VCaP (cell line): ENCODE measurements around the gene DNM1L.

Experiments used
- H3K27ac ChIP-seq: fragments of 450-650 bp; 2 replicates; pipeline ENCODE4 v1.5.1; 2017
- TF ChIP-seq, protein P1 (sequence below): fragments of 450-650 bp; conservative IDR thresholded peaks from 2 replicates; pipeline ENCODE4 v1.5.1; 2017; ENCODE audit warnings: mild to moderate bottlenecking, moderate library complexity

DNM1L gene

DNA sequence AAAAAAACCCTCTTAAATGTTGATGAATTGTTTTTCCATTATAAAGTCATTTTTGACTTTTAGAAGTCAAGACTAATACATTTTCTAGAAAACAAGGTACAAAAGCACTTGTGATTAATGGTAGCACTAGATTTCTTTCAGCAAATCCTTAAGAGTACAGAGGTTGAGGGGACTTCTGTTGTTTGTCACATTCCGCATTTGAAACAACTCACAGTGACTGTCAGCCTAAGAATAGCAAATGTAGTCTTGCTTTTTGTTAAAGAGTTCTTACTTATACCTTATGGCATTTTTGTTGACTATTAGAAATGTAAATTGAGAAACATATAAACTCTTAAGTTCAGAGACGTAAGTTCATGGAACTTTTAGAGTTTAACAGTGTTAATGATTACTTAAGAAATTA lies 60.2 kb downstream of the DNM1L start:
- H3K27ac ChIP-seq: no peak overlapping the region
- TF ChIP-seq, protein P1, sequence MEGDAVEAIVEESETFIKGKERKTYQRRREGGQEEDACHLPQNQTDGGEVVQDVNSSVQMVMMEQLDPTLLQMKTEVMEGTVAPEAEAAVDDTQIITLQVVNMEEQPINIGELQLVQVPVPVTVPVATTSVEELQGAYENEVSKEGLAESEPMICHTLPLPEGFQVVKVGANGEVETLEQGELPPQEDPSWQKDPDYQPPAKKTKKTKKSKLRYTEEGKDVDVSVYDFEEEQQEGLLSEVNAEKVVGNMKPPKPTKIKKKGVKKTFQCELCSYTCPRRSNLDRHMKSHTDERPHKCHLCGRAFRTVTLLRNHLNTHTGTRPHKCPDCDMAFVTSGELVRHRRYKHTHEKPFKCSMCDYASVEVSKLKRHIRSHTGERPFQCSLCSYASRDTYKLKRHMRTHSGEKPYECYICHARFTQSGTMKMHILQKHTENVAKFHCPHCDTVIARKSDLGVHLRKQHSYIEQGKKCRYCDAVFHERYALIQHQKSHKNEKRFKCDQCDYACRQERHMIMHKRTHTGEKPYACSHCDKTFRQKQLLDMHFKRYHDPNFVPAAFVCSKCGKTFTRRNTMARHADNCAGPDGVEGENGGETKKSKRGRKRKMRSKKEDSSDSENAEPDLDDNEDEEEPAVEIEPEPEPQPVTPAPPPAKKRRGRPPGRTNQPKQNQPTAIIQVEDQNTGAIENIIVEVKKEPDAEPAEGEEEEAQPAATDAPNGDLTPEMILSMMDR: no peak

DNA sequence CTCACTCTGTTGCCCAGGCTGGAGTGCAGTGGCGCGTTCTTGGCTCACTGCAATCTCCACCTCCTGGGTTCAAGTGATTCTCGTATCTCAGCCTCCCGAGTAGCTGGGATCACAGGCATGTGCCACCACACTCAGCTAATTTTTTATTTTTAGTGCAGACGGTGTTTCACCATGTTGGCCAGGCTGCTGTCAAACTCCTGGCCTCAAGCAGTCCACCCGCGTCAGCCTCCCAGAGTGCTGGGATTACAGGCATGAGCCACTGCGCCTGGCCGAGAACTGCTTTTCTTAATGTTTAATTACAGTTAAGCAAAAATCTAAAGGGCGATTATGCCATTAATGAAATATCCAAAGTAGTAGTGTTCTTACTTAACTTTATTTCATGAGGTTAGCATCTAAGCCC lies 63.0 kb downstream of the DNM1L start:
- H3K27ac ChIP-seq: no peak overlapping the region
- TF ChIP-seq, protein P1: no peak

DNA sequence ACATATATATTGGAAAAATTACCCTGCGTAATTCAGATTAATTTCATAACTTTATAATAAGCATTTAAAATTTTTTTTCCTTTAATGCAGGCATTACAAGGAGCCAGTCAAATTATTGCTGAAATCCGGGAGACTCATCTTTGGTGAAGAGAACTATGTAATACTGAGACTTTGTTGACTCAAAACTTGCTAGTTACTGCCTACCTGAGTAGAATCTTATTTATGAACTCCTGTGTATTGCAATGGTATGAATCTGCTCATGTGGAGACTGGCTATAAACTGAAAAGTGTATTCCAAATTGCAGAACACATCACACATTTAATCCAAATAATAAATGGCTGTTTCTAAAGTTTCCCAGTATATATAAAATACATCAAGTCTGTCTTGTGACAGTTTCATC lies 64.2 kb downstream of the DNM1L start:
- no peak overlapping the region for H3K27ac ChIP-seq
- TF ChIP-seq, protein P1: no peak

DNA sequence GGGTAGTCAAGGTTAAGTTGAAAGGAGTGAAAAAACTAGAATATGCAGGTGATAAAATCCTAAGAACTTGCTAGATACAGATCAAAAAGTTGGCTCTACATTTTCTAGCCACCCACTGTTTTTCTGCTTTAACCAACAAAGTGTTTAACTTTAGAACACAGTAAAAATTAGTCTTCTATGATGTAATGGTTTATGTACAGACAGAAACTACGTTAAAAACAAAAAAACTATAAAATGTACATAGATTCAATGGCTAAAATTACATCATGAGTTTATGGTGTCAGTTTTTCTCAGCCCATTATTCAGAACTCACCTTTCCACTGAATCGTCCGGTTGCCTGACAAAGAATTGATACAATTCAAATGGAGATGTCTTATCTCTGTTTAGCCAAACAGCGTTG lies 74.5 kb downstream of the DNM1L start:
- no peak overlapping the region for H3K27ac ChIP-seq

DNA sequence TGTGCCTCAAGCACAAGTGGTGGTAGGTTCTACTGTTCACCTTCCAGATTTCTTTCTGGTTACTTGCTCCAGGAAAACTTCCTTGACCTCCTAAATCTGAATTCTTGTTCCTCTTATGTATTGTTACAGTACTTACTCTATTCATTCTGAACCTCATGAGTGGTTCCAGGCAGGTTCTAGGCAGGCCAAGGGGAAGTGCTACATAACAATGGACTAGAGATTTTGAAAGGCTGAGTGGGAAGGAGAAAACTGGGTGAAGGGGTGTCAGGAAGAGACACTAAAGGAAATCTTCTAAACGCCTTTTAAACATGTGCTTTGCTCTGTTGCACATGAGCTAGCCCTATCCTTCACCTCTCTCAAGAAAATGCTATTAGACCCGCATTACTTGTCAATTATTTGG lies 75.0 kb downstream of the DNM1L start:
- peak overlapping the region; percentile 92 for H3K27ac ChIP-seq
- TF ChIP-seq, protein P1: no peak

More for the DNA sequence above, 74.5 kb downstream of the DNM1L start:
- TF ChIP-seq, protein P1: no peak

DNA sequence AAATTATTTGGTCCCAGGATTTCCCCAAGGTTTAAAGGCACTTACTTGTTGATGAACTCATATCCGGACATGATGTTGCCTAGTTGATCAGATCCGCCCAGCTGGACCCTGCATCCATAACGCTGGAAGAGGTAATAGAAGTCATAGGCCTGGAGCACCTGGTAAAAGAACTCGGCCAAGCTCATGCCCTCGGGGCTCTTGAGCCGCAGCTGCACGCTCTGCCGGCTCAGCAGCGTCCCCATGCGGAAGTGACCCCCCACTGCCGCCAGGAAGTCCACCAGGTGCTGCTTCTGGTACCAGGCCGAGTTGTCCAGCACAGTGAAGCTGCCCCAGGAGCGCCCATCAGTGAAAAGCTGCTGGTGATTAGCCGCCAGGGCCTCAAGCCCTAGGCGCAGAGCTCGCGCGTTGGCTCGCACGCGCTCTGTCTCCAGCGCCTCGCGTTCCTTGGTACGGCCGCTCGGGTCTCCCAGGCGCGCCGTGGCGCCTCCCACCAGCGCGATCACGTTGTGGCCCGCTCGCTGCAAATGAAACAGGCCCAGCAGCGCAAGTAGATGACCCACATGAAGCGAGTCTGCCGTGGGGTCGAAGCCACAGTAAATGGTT lies 76.1 kb downstream of the DNM1L start:
- H3K27ac ChIP-seq: peak overlapping the region; percentile 92
- TF ChIP-seq, protein P1: peak; percentile 94

DNA sequence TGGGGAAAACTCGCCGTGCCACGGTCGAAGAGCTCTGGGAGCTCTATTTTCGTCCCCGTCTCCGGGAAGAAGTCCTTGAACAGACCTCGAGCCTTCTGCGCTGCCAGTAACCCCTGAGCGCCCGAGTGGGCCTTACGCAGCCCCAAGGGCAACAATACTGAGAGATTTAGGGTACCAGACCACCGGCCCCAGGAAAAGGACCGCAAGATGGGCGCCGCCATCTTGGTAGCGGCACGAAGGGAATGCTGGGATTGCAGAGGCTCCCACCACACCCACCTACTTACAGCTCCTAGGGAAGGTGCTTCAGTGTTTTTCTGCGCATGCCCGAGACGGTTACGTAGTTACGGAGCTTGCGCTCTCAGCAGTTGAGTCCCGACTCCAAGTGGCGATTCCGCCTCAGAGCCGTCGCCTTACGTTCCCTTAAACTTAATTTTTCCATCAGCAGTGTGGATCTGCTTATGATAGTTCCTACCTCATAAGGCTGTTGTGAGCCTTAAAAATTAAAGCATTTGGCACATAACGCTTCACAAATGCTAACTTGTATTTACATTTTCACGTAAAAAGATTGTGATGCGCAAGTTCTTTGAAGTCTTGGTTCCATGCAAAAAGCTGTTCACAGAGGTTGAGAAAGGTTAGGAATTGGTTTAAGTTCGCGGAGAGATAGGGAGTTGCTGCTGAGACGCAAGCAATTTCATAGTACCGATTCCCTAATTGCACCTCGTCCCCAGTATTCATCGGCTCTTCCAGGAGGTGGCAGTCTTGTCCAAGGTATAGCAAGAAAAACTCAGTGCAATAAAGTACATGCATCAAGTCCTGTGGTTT lies 76.8 kb downstream of the DNM1L start, which contains the start of gene YARS2:
Gene YARS2 (minus strand): TSS at position 244 of the 822 bp plus-strand sequence. CDS start 23 bp downstream, at position 221.
- TF ChIP-seq, protein P1: peak; percentile 83

More for the DNA sequence above, 76.8 kb downstream of the DNM1L start, which contains the start of gene YARS2:
- H3K27ac ChIP-seq: peak within 1 kb of the TSS; percentile 92
